Measurements from ENCODE around the gene MTA3.
A peak's percentile ranks its signal among the peaks of the same experiment; 100 is the strongest.

Gene MTA3

GRCh38 chr2:42795841-42796301, 227.4 kb downstream of the MTA3 start:
- Mint-ChIP-seq H3K27ac (peak overlapping the region; percentile 81), H3K9me3 (no peaks in the 10 kb centered on the region), H3K4me1 (peaks cover 35 to 55% of the 10 kb centered on the region in 2 donors), H3K27me3 (no peaks in the 10 kb centered on the region), H3K36me3 (peaks cover 14 to 19% of the 10 kb centered on the region in 2 donors), H3K4me3 (no peak overlapping the region)
- DNase-seq = no peak
- no peak for ATAC-seq (replicated peaks)

GRCh38 chr2:42796427-42797248, 228.2 kb downstream of the MTA3 start:
- H3K9me3 Mint-ChIP-seq = no peaks in the 10 kb centered on the region
- H3K4me3 Mint-ChIP-seq = peak overlapping the region in 1 of 2 donors; percentile 1
- peak in 1 of 2 donors; percentile 57 for ATAC-seq (replicated peaks)
- H3K36me3 Mint-ChIP-seq = peaks cover 13 to 18% of the 10 kb centered on the region in 2 donors
- DNase-seq = no peak
- peaks cover 27 to 47% of the 10 kb centered on the region in 2 donors for H3K4me1 Mint-ChIP-seq
- peak overlapping the region; percentile 33 for H3K27ac Mint-ChIP-seq
- no peaks in the 10 kb centered on the region for H3K27me3 Mint-ChIP-seq

- H3K36me3 Mint-ChIP-seq = peaks cover 13 to 19% of the 10 kb centered on the region in 2 donors
- ATAC-seq (replicated peaks) (no peak), DNase-seq (no peak)
- no peak overlapping the region for H3K4me3 Mint-ChIP-seq
- H3K27ac Mint-ChIP-seq = no peak overlapping the region
- H3K9me3 Mint-ChIP-seq = no peaks in the 10 kb centered on the region
- no peaks in the 10 kb centered on the region for H3K27me3 Mint-ChIP-seq
- peaks cover 22 to 41% of the 10 kb centered on the region in 2 donors for H3K4me1 Mint-ChIP-seq
These were observed 228.8 kb downstream of the MTA3 start for GRCh38 chr2:42797281-42797680.

GRCh38 chr2:42799881-42800280, 231.4 kb downstream of the MTA3 start:
- H3K4me1 Mint-ChIP-seq = peaks cover 11 to 19% of the 10 kb centered on the region in 2 donors
- peaks cover 7 to 13% of the 10 kb centered on the region in 2 donors for H3K36me3 Mint-ChIP-seq
- DNase-seq (no peak), ATAC-seq (replicated peaks) (no peak)
- H3K4me3 Mint-ChIP-seq = no peak overlapping the region
- no peak overlapping the region for H3K27ac Mint-ChIP-seq
- H3K9me3 Mint-ChIP-seq = no peaks in the 10 kb centered on the region
- no peaks in the 10 kb centered on the region for H3K27me3 Mint-ChIP-seq

GRCh38 chr2:42800461-42800962, 232.1 kb downstream of the MTA3 start:
- H3K27ac Mint-ChIP-seq = no peak overlapping the region
- no peaks in the 10 kb centered on the region for H3K27me3 Mint-ChIP-seq
- DNase-seq = no peak
- peaks cover 7 to 12% of the 10 kb centered on the region in 2 donors for H3K36me3 Mint-ChIP-seq
- ATAC-seq (replicated peaks) = no peak
- H3K4me3 Mint-ChIP-seq = no peak overlapping the region
- H3K9me3 Mint-ChIP-seq = no peaks in the 10 kb centered on the region
- H3K4me1 Mint-ChIP-seq = peaks cover 10 to 12% of the 10 kb centered on the region in 2 donors

GRCh38 chr2:42800981-42801380, 232.5 kb downstream of the MTA3 start:
- H3K4me1 Mint-ChIP-seq = peaks cover 6 to 8% of the 10 kb centered on the region in 2 donors
- no peak overlapping the region for H3K27ac Mint-ChIP-seq
- H3K9me3 Mint-ChIP-seq = no peaks in the 10 kb centered on the region
- no peak overlapping the region for H3K4me3 Mint-ChIP-seq
- H3K27me3 Mint-ChIP-seq = no peaks in the 10 kb centered on the region
- H3K36me3 Mint-ChIP-seq = peaks cover 7% of the 10 kb centered on the region in 2 donors
- no peak for DNase-seq
- no peak for ATAC-seq (replicated peaks)

GRCh38 chr2:42801381-42801780, 232.9 kb downstream of the MTA3 start:
- Mint-ChIP-seq H3K4me3 (no peak overlapping the region), H3K27me3 (no peaks in the 10 kb centered on the region), H3K27ac (no peak overlapping the region), H3K9me3 (no peaks in the 10 kb centered on the region), H3K4me1 (peaks cover 5% of the 10 kb centered on the region in 2 donors), H3K36me3 (peaks cover 6 to 7% of the 10 kb centered on the region in 2 donors)
- ATAC-seq (replicated peaks) = no peak
- DNase-seq = no peak

GRCh38 chr2:42802150-42802549, 233.7 kb downstream of the MTA3 start:
- H3K27ac Mint-ChIP-seq = no peak overlapping the region
- DNase-seq = no peak
- peaks cover 4 to 7% of the 10 kb centered on the region in 2 donors for H3K36me3 Mint-ChIP-seq
- no peak overlapping the region for H3K4me3 Mint-ChIP-seq
- no peaks in the 10 kb centered on the region for H3K9me3 Mint-ChIP-seq
- H3K4me1 Mint-ChIP-seq = peaks cover 0 to 2% of the 10 kb centered on the region in 2 donors
- no peaks in the 10 kb centered on the region for H3K27me3 Mint-ChIP-seq
- ATAC-seq (replicated peaks) = no peak

- Mint-ChIP-seq H3K27me3 (no peaks in the 10 kb centered on the region), H3K4me3 (no peak overlapping the region), H3K27ac (no peak overlapping the region), H3K4me1 (peaks cover 6% of the 10 kb centered on the region in 2 donors), H3K9me3 (no peaks in the 10 kb centered on the region), H3K36me3 (peaks cover 1 to 7% of the 10 kb centered on the region in 2 donors)
- DNase-seq (no peak), ATAC-seq (replicated peaks) (no peak)
These were observed 235.9 kb downstream of the MTA3 start for GRCh38 chr2:42804338-42804737.

GRCh38 chr2:42804891-42805290, 236.5 kb downstream of the MTA3 start:
- Mint-ChIP-seq H3K4me1 (peaks cover 6% of the 10 kb centered on the region in 2 donors), H3K9me3 (no peaks in the 10 kb centered on the region), H3K27ac (no peak overlapping the region)

More at GRCh38 chr2:42804891-42805290, 236.5 kb downstream of the MTA3 start:
- Mint-ChIP-seq H3K36me3 (peaks cover 0 to 7% of the 10 kb centered on the region in 2 donors), H3K4me3 (no peak overlapping the region), H3K27me3 (no peaks in the 10 kb centered on the region)
- ATAC-seq (replicated peaks) = no peak
- DNase-seq = no peak
